CD1c-positive myeloid dendritic cell (primary cell): ENCODE results near the gene FAM9B.
"Not testable (repeated sequence)": the region's sequence is repeated elsewhere in the genome, so short reads cannot be mapped to it uniquely, and the experiment has no call there.

Experiments used
- DNase-seq: peaks from one replicate; pipeline ENCODE4 v3.0.0-alpha.2; 2016; ENCODE audit errors: extremely low spot score

The FAM9B gene

GRCh38 chrX:9033989-9034388 lies at the start of gene FAM9B:
Gene FAM9B, minus strand, starts transcription at chrX:9034127. Its CDS starts 1,141 bp downstream, at chrX:9032986.
- no peak for DNase-seq

- DNase-seq = no peak
These were observed 47.3 kb upstream of the FAM9B start for GRCh38 chrX:9081271-9081670.

- no peak for DNase-seq
These were observed 40.4 kb upstream of the FAM9B start for GRCh38 chrX:9074326-9074725.

DNA sequence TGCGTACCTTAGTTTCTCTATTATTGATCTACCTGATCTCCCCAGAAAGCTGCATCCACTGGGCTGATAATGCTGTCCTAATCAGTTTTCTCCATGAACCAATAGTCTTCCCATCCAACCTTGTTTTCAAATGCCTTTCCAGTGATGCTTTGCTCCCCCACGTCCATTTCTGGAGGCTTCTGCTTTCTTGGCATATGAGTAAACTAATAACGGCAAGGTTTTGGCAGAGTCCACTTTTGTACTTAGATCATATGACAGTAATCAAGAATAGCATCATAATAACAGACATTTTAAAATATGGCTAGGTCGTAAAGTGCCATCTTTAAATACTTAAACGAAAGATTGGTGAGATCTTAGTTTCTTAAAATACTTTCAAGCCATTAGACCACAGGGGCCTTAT lies 38.4 kb upstream of the FAM9B start:
- no peak for DNase-seq

- no peak for DNase-seq
These were observed 37.2 kb upstream of the FAM9B start for GRCh38 chrX:9071031-9071650.

DNA sequence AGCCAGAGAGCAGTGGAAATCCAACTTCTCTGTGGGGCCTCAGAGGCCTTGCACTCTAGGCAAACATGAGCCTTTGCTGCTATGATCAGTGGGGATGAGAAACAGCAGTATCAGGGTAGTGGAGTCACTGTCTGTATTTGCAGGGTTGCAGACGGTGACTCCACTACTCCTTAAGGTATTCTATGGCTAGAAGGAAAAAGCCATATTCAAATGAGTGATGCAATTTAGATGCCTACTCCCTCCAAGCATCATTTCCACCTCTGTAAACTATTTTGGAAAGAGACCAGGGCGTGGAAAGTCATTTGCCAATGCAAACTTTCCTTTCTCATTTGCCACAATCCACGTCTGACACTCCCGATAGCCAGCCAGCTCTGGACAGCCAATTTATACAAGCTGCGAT lies 35.6 kb upstream of the FAM9B start:
- no peak for DNase-seq

DNA sequence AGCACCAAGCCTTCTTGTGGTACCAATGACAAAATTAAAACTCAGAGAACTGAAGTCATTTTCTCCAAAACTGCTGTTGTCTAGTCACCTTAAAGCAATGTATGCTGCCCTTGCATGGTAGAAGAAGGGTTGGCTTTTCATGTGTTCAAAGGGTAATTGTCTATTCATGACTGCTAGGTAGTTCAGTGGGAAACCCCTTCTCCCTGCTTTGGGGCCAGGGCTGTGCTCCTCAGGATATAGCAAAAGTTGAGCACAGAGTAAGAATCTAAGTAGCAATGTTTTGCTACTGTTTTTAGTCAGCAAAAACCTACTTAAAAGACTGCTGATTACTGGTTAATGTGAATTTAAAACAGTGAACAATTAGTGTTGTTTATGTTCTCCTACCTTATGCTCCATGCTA lies 30.8 kb upstream of the FAM9B start:
- DNase-seq = no peak

DNA sequence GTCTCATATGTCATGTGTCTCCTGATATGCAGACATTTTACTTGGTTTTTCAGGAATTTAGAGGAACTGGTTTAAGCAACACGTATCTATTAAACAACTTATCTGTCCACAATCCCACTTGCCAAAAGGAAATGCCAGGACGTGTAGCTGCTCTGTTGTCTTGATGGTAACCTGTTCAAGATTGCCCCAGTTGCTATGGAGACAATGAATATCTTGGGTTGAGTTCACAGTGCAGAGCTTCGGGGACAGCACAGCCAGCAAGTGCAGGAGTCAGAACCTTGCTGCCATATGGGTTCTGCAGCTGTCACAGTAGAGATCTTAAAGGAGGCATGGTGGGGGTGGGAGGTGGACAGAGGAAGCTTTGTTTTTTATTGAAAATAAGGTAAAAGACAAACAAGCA lies 28.7 kb upstream of the FAM9B start:
- no peak for DNase-seq

DNA sequence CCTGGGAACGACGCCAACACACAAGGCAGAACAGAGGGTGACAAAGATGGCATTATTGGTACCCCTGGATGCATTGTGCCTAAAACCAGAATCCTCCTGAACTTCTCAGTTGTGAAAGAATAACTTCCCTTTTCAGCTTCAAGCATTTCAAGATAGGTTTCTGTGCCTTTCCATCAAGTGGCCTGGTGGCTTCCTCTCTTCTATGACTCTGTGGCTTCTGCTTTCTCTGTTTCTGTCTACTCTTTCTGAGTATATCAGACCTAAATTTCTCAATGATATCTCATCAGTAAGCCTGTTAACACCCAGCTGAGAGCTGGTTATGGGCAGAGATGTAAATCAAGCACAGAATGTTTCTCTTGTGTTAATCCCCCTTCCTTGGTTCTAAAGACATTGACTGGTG lies 21.4 kb upstream of the FAM9B start:
- peak; percentile 35 for DNase-seq

GRCh38 chrX:9052081-9052480 lies 18.2 kb upstream of the FAM9B start:
- no peak for DNase-seq

- no peak for DNase-seq
These were observed 16.4 kb upstream of the FAM9B start for GRCh38 chrX:9050331-9050730.

DNA sequence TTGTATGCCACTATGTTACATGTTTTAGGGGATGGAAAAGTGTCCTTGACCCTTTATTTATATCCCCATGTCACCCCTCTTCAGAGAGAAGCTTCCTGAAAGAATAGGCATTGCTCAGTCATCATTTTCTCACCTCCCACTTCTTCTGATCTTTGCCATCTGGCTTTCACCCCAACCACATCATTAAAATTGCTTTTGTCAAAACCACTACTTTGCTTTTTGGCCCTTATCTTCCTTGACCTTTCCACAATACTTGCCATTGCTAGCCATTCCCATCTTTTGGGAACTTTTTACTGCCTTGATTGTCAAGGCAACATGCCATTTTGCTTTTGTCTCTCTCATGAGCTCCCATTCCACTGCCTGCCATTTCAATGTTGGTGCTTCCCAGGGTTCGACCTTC lies 14.9 kb upstream of the FAM9B start:
- DNase-seq = no peak

DNA sequence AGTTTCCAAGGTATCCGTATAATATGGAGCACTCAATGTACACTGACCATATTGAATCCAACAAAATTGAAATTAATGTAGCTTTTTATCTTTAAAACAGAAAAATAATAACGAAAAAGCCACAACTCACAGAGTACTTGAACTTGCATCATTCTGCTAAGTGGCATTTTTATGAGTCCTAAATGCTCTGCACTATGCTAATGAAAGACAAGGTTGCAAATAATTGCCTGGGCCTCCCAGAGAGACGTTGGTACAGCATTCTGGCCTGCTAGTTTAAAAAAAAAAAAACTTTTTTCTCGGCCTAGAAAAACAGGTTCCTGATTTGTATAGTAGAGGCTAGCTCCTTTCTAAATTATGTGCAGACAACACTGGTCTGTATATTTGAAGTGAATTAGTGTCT lies 4.3 kb upstream of the FAM9B start:
- no peak for DNase-seq

DNA sequence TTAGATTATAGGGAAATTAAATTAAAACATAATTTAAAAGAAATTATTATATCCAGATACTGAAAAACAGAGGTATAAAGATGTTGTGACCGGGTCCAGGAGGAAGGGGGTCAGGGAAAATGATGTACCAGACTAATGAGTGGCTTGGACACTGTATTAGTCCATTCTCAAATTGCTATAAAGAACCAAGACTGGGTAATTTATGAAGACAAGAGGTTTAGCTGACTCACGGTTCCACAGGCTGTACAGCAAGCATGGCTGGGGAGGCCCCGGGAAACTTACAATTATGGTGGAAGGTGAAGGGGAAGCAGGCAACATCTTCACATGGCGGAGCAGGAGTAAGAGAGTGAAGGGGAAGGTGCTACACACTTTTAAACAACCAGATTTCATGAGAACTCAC lies 3.4 kb upstream of the FAM9B start:
- no peak for DNase-seq

GRCh38 chrX:9033586-9033985 lies 341 bp downstream of the FAM9B start:
- no peak for DNase-seq

DNA sequence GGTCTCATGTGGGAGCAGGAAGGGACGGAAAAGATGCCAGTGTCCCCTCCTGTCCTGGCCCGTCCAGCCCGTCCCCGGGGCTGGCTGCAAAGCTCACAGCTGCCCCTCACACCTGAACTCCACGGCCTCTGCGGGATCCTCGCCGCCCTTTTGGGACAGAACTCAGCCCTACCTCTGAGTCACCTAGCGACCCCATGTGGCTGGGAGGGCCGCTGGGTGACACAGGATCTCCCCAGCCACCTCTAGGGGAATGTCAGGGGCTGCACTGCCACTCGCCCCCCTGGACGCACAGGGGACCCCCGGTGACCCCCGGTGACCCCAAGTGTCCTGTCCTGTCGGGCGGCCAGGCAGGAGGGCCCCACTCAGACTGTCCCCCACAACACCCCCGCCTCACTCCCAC lies 748 bp downstream of the FAM9B start:
- DNase-seq = no peak

DNA sequence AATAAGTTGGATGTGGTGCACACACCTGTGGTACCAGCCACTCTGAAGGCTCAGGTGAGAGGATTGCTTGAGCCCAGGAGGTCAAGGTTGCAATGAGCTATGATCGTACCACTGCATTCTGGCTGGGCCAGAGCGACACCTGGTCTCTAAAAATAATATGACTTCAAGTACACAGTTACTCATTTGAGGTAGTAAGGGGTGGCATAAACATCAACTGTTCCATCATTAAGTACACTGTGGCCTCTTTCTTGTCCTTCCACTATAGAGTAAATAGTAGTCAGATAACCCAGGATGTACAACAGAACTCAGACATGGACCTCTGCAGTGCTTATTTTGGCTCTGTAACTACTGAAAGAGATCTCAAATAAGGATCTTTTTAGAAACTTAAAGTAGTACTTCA lies 10.6 kb downstream of the FAM9B start:
- DNase-seq = no peak

DNA sequence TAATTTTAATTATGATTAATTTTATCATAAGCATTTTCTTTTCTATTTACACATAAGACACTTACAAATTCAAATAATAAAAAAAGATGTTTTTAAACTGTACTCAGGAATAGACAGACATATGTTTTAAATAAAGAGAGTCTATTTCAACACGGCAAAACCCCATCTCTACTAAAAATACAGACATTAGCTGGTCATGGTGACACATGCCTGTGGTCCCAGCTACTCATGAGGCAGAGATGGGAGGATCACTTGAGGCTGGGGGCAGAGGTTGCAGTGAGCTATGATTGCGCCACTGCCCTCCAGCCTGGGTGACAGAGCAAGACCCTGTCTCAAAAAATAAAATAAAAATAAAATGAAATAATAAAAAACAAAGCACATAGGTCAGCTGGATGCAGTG lies 14.8 kb downstream of the FAM9B start:
- DNase-seq = no peak

- DNase-seq = not testable (repeated sequence)
These were observed 15.6 kb downstream of the FAM9B start for GRCh38 chrX:9018332-9018731.

DNA sequence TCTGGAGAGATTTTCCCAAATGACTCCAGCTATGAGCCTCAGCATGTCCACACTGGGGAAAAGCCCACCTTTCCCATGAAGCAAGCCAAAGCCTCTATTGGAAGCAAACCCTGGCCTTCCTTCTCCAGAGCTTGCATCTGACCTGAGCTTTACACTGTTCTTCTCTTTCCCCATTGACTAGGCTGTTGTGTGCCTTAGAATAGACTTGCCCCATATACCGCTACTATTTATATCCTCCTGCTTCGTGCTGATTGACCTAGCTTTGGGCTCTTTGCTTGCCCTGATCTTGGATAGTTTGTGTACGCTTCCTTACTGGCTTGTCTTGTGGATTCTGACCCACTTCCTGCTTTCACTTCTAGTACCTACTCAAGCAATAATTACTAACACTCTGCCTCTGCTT lies 30.9 kb downstream of the FAM9B start:
- DNase-seq = peak; percentile 10

GRCh38 chrX:8988446-8988845 lies 45.5 kb downstream of the FAM9B start:
- peak; percentile 27 for DNase-seq

GRCh38 chrX:8987672-8988250 lies 46.2 kb downstream of the FAM9B start:
- no peak for DNase-seq

- no peak for DNase-seq
These were observed 49.7 kb downstream of the FAM9B start for GRCh38 chrX:8984231-8984630.

DNA sequence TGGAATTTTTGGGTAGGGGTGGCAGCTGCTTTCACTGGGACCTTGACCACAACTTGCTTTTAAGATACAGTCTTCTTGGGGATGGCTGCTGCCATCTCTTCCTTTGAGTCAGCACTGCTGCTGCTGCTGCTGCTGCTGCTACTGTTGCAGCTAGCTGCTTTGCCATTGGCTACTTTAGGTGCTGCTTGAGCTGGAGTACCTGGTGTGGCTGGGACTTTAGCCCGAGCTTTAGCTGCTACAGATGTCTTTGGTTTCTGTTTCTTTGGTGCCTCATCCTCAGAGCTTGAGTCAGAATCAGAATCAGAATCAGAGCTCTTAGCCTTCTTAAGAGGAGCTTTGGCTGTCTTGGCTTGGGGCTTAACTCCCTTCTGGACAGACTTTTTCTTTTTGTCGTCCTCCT lies 52.2 kb downstream of the FAM9B start:
- no peak for DNase-seq
